GM19193 (cell line): Measurements from ENCODE around the gene PRCD.

Experiments used
- POLR2A ChIP-seq: IDR thresholded peaks from 4 replicates; pipeline ENCODE4 v1.6.1; 2011; ENCODE audit not compliant: insufficient read depth, insufficient read length; ENCODE audit errors: extremely low read depth

PRCD gene

GRCh38 chr17:76570457-76570856, 30.6 kb downstream of the PRCD start:
- no peak for TF ChIP-seq POLR2A

GRCh38 chr17:76570877-76571471, 31.1 kb downstream of the PRCD start:
- no peak for TF ChIP-seq POLR2A

GRCh38 chr17:76572201-76572910, 32.5 kb downstream of the PRCD start:
- no peak for TF ChIP-seq POLR2A

- TF ChIP-seq POLR2A, result no peak
Observed at GRCh38 chr17:76573096-76573495, 33.3 kb downstream of the PRCD start.

- TF ChIP-seq POLR2A, result no peak
Observed at GRCh38 chr17:76574166-76574565, 34.3 kb downstream of the PRCD start.

GRCh38 chr17:76575570-76575969, 35.7 kb downstream of the PRCD start:
- no peak for TF ChIP-seq POLR2A

GRCh38 chr17:76576189-76576588, 36.3 kb downstream of the PRCD start:
- TF ChIP-seq POLR2A, result no peak

GRCh38 chr17:76577876-76578275, 38.0 kb downstream of the PRCD start:
- no peak for TF ChIP-seq POLR2A

GRCh38 chr17:76578376-76578775, 38.5 kb downstream of the PRCD start:
- TF ChIP-seq POLR2A, result no peak

- no peak for TF ChIP-seq POLR2A
Observed at GRCh38 chr17:76579281-76579680, 39.4 kb downstream of the PRCD start.

- no peak for TF ChIP-seq POLR2A
Observed at GRCh38 chr17:76581515-76581914, 41.7 kb downstream of the PRCD start.

GRCh38 chr17:76582660-76583059, 42.8 kb downstream of the PRCD start:
- no peak for TF ChIP-seq POLR2A

- no peak for TF ChIP-seq POLR2A
Observed at GRCh38 chr17:76584427-76585032, 44.7 kb downstream of the PRCD start.

GRCh38 chr17:76585033-76585648, 45.3 kb downstream of the PRCD start:
- no peak for TF ChIP-seq POLR2A
